ENCODE results near the gene PRKCZ.
"Not testable (repeated sequence)": the region's sequence is repeated elsewhere in the genome, so short reads cannot be mapped to it uniquely, and the experiment has no call there.

PRKCZ gene

DNA sequence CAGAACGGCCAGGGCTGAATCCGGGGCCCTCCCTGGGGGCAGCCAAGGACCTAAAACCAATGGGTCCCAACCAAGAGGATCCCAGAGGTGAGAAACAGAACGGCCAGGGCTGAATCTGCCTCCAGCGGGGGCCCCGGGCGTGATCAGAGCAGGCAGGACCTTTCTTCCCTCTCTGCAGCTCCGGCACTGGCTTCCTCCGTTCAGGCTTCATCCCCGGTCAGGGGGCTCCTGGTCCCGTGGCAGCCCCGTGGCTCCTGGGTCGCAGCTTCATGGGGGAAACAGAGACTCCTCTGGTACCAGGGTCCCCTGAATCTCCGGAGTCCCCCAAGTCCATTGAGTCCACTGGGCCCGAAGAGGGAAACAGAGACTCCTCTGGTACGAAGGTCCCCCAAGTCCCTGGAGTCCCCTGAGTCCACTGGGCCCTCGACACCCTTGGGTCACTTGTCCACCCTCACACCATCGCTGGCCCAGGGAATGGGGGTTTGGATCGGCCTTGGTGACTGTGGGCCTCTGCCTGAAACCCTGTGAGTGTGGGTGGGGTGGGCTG is 60.1 kb downstream of the PRKCZ start:
- H3K4me3 ChIP-seq (replicated peaks; ENCODE audit: low read depth, low read length), result no peak overlapping the region
- no peak for DNase-seq (ENCODE audit: low read depth)
- TF ChIP-seq, protein P1, sequence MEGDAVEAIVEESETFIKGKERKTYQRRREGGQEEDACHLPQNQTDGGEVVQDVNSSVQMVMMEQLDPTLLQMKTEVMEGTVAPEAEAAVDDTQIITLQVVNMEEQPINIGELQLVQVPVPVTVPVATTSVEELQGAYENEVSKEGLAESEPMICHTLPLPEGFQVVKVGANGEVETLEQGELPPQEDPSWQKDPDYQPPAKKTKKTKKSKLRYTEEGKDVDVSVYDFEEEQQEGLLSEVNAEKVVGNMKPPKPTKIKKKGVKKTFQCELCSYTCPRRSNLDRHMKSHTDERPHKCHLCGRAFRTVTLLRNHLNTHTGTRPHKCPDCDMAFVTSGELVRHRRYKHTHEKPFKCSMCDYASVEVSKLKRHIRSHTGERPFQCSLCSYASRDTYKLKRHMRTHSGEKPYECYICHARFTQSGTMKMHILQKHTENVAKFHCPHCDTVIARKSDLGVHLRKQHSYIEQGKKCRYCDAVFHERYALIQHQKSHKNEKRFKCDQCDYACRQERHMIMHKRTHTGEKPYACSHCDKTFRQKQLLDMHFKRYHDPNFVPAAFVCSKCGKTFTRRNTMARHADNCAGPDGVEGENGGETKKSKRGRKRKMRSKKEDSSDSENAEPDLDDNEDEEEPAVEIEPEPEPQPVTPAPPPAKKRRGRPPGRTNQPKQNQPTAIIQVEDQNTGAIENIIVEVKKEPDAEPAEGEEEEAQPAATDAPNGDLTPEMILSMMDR (IDR thresholded peaks at IDR 0.05; ENCODE audit: low read length, missing control alignments), result no peak

DNA sequence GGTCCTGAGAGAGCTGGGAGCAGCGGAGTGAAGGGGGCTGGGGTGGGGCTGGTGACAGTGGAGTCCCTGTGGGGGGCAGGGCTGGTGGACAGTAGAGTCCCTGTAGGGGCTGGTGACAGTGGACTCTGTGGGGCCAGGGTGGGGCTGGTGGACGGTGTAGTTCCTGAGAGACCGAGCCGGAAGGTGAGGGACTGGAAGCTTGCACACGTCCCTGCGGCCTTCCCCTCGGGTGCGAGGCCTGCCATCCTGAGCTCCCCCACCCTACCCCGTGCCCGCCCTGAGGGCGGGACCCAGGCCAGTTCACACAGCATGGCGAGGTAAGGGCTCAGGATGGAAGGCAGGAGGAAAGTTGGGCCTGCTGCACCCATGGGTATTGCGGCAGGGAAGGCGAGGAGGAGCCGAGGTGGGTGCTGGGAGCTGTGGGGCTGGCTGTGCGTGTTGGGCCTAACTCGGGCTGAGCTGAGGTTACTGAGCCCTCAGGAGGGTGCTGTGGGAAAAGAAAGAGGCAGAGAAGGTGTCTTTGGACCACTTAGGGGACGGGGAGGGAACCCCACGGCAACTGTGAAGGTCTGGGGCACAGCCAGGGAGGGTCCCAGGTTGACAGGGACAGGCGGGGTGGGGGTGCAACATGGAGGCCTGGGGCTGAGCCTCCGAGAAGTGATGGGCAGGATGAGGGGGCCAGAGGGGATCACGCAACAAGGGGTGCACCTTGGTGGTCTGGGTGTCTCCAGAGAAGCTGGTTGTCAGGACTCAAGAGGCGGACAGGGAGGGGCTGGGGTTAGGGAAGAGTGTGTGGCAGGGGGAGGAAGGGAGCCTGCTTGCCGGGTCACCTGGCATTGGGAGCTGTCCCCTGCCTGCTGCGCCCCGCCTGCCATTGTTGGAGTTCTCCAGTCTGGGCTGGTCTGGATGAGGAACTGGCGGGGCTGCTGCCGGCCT is 60.8 kb downstream of the PRKCZ start:
- DNase-seq (ENCODE audit: low read depth), result no peak

DNA sequence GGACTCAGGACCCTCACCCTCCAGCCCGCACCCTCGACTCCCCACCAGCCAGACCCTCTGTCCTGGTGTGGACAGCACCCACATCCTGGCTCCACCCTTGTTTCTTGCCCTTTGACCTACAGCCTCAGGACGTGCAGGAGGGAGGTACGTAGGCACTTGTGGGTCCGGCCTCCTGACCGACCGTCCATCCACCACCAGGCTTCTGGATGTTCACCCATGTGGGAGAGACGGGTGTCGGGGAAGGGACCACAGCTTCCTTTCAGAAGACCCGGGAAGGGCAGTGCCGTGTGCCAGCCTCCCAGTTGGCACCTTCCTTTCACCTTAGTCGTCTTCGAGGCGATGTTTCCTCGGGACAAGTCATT is 61.4 kb downstream of the PRKCZ start:
- no peak overlapping the region for H3K4me3 ChIP-seq (replicated peaks; ENCODE audit: low read depth, low read length)
- TF ChIP-seq, protein P1 (IDR thresholded peaks at IDR 0.05; ENCODE audit: low read length, missing control alignments), result no peak
- DNase-seq (ENCODE audit: low read depth), result no peak

More for the DNA sequence above, 60.8 kb downstream of the PRKCZ start:
- TF ChIP-seq, protein P1 (IDR thresholded peaks at IDR 0.05; ENCODE audit: low read length, missing control alignments), result no peak
- H3K4me3 ChIP-seq (replicated peaks; ENCODE audit: low read depth, low read length), result no peak overlapping the region

DNA sequence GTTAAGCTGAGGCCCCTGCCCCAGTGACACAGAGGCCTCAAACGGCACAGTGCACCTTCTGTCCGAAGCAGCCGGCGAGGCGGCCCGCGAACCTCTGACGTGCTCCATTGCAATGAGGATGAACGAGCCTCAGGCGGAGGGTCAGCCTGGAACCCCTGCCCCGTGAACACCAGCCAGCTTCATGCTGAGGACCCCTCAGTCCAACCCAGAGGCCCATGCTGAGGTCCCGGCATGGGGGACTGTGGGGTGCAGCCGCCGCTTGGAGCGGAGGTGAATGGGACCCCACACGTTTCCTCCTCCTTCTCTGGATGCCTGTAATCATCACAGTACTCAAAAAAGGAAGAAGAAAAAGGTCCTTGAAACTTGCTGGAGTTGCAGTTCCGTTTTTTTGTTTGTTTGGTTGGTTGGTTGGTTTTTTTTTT is 62.1 kb downstream of the PRKCZ start:
- no peak for DNase-seq (ENCODE audit: low read depth)
- no peak overlapping the region for H3K4me3 ChIP-seq (replicated peaks; ENCODE audit: low read depth, low read length)

DNA sequence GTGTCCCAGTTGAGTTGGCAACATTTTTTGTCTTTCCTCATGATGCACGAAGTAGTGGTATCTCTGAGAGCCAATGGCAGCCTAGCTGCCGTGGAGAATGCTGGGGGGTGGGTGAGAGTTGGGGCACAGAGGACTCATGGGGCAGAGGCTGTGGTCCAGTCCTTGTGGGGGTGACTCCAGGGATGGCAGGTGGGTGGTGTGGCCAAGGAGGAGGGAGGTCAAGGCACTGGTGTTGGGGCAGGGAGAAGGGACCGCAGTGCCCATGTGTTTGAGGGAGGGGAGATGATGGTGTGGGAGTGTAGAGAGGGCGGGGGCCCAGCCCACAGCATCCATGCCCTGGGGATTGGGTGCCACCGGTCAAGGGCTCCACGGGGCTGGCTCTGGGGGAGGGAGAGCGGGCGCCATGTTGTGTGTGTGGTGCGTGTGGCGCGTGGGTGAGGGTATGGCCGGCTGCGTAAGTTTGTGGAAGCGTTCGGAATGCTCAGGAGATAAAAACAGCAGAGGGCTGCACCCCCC is 63.5 kb downstream of the PRKCZ start:
- TF ChIP-seq, protein P1 (IDR thresholded peaks at IDR 0.05; ENCODE audit: low read length, missing control alignments), result no peak
- H3K4me3 ChIP-seq (replicated peaks; ENCODE audit: low read depth, low read length), result no peak overlapping the region
- no peak for DNase-seq (ENCODE audit: low read depth)

More for the DNA sequence above, 62.1 kb downstream of the PRKCZ start:
- TF ChIP-seq, protein P1 (IDR thresholded peaks at IDR 0.05; ENCODE audit: low read length, missing control alignments), result no peak

DNA sequence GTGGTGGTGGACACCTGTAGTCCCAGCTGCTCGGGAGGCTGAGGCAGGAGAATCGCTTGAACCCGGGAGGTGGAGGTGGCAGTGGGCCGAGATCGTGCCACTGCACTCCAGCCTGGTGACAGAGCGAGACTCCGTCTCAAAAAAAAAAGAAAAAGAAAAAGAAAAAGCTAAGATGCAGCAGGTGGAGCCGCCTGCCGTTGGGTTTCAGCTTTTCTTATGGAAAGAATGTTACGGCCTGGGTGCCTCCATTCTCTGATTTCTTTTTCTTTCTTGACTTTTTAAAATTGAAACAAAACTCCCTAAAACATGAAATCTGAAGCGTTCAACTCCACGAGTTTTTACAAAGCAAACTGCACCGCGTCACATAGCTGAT is 64.4 kb downstream of the PRKCZ start:
- H3K4me3 ChIP-seq (replicated peaks; ENCODE audit: low read depth, low read length); DNase-seq (ENCODE audit: low read depth): not testable (repeated sequence)

DNA sequence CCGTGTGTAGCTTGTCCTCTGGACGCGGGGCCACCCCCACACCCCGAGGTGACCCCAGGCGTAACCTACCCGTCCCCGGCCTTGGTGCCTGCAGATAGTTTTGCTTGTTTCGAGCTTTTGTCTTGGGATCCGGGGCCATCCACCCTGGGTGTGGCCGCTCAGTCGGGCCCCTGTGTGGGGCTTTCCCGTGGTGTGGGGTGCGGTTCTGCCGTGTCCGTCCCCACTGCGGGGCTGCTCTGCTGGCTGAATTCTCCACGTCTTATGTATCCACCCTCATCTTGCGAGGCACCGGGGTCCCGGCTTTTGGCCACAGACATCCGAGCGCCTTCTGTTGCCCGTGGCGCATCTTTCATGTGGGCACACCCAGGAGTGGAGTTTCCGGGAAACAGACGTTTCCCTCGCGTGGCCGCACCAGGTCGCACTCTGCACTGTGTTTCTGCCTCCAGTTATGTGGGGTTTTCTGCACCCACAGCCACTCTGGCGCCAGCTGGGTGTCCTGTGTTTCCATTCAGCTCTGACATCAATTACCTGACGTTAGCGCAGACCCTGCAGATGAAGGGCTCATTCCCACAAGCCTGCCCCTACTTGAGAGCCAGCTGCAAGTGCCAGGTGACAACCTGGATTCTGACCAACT is 64.9 kb downstream of the PRKCZ start:
- TF ChIP-seq, protein P1 (IDR thresholded peaks at IDR 0.05; ENCODE audit: low read length, missing control alignments), result no peak
- no peak for DNase-seq (ENCODE audit: low read depth)
- H3K4me3 ChIP-seq (replicated peaks; ENCODE audit: low read depth, low read length), result no peak overlapping the region
